ENCODE data around the gene SPTB.

The SPTB gene

GRCh38 chr14:64885559-64885958, 5.9 kb upstream of the SPTB start:
- DNase-seq (ENCODE audit: low read depth): no peak

GRCh38 chr14:64880221-64881121, 764 bp upstream of the SPTB start:
- DNase-seq (ENCODE audit: low read depth): no peak

GRCh38 chr14:64878837-64879634, 671 bp downstream of the SPTB start:
- DNase-seq (ENCODE audit: low read depth): no peak

- DNase-seq (ENCODE audit: low read depth): no peak
These were observed 1.9 kb downstream of the SPTB start for GRCh38 chr14:64877846-64878245.

GRCh38 chr14:64875350-64875749, 4.4 kb downstream of the SPTB start:
- DNase-seq (ENCODE audit: low read depth): no peak

GRCh38 chr14:64873506-64874219, 6.0 kb downstream of the SPTB start:
- no peak for DNase-seq (ENCODE audit: low read depth)

- DNase-seq (ENCODE audit: low read depth): no peak
These were observed 8.4 kb downstream of the SPTB start for GRCh38 chr14:64871344-64871743.

- no peak for DNase-seq (ENCODE audit: low read depth)
These were observed 9.5 kb downstream of the SPTB start for GRCh38 chr14:64870160-64870559.

GRCh38 chr14:64868841-64869240, 10.9 kb downstream of the SPTB start:
- no peak for DNase-seq (ENCODE audit: low read depth)

GRCh38 chr14:64868379-64868778, 11.3 kb downstream of the SPTB start:
- no peak for DNase-seq (ENCODE audit: low read depth)

GRCh38 chr14:64867182-64867581, 12.5 kb downstream of the SPTB start:
- DNase-seq (ENCODE audit: low read depth): no peak

- no peak for DNase-seq (ENCODE audit: low read depth)
These were observed 13.7 kb downstream of the SPTB start for GRCh38 chr14:64865992-64866391.

GRCh38 chr14:64865109-64865508, 14.6 kb downstream of the SPTB start:
- no peak for DNase-seq (ENCODE audit: low read depth)

GRCh38 chr14:64864258-64864657, 15.4 kb downstream of the SPTB start:
- no peak for DNase-seq (ENCODE audit: low read depth)

GRCh38 chr14:64861916-64862315, 17.8 kb downstream of the SPTB start:
- DNase-seq (ENCODE audit: low read depth): no peak

- DNase-seq (ENCODE audit: low read depth): no peak
These were observed 19.7 kb downstream of the SPTB start for GRCh38 chr14:64860039-64860438.

- no peak for DNase-seq (ENCODE audit: low read depth)
These were observed 21.5 kb downstream of the SPTB start for GRCh38 chr14:64857979-64858744.

- no peak for DNase-seq (ENCODE audit: low read depth)
These were observed 22.9 kb downstream of the SPTB start for GRCh38 chr14:64856529-64857445.

- DNase-seq (ENCODE audit: low read depth): no peak
These were observed 23.8 kb downstream of the SPTB start for GRCh38 chr14:64855721-64856528.

All from fibroblast of gingiva (primary cell).